ENCODE measurements around the gene IL1R2. TPM values are rescaled to one million over a fixed set of nuclear protein-coding genes. Genes with fewer than 3 reads are reported as not detected.

The IL1R2 gene
- total RNA-seq, 4 donors from 2014 or later: 7.1 to 52.4 (median 29.9) TPM

DNA sequence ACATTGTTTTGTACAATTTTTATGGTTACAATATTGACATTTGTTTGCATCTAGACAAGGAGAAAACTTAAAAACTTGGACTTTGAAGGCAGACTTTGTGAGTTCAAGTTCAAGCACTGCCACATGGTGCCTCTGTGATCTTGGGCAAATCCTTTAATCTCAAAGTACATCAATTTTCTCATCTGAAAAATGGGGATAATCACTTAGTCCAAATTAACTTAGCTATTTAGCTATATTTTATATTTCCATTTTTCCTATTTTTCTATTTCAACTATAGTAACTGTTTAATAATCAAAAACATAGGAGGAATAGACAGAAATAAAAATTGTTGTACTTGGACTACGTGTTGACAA lies 38.7 kb downstream of the IL1R2 start:
- DNase-seq: no peak
- in situ Hi-C loops (cut with MboI; ENCODE audit: low pct_ligation_motif_present in 1 of 4, low pct_unique_long_range_greater_than_20kb in 1 of 4, low sequenced_read_pairs in 3 of 4): loop anchor here in 1 of 4 donors (25.0 kb wide), 1 partner anchor 132 kb away; no protein-coding TSS in a partner anchor
- Histone ChIP-seq H3K9me3 (no peaks in the 10 kb centered on the region), H3K4me1 (peaks cover 0 to 48% (median 6%) of the 10 kb centered on the region in 4 donors), H3K27me3 (no peaks in the 10 kb centered on the region), H3K36me3 (no peaks in the 10 kb centered on the region), H3K4me3 (no peak overlapping the region), H3K27ac (peak overlapping the region in 2 of 4 donors; percentile 15 to 55)
- TF ChIP-seq, protein P1, sequence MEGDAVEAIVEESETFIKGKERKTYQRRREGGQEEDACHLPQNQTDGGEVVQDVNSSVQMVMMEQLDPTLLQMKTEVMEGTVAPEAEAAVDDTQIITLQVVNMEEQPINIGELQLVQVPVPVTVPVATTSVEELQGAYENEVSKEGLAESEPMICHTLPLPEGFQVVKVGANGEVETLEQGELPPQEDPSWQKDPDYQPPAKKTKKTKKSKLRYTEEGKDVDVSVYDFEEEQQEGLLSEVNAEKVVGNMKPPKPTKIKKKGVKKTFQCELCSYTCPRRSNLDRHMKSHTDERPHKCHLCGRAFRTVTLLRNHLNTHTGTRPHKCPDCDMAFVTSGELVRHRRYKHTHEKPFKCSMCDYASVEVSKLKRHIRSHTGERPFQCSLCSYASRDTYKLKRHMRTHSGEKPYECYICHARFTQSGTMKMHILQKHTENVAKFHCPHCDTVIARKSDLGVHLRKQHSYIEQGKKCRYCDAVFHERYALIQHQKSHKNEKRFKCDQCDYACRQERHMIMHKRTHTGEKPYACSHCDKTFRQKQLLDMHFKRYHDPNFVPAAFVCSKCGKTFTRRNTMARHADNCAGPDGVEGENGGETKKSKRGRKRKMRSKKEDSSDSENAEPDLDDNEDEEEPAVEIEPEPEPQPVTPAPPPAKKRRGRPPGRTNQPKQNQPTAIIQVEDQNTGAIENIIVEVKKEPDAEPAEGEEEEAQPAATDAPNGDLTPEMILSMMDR (IDR thresholded peaks at IDR 0.05): no peak
- TF ChIP-seq EP300 (IDR thresholded peaks at IDR 0.05; ENCODE audit: low read depth) (no peak), POLR2A (IDR thresholded peaks at IDR 0.05) (no peak), POLR2AphosphoS5 (IDR thresholded peaks at IDR 0.05) (no peak)
- WGBS, 2 donors (ENCODE audit: low coverage in 1 of 2): 67 to 69% methylated on average over 1 of the region's 1 CpG
- intact Hi-C loops (cut with DNase I; ENCODE audit: low total_unique reads): no loop called here

DNA sequence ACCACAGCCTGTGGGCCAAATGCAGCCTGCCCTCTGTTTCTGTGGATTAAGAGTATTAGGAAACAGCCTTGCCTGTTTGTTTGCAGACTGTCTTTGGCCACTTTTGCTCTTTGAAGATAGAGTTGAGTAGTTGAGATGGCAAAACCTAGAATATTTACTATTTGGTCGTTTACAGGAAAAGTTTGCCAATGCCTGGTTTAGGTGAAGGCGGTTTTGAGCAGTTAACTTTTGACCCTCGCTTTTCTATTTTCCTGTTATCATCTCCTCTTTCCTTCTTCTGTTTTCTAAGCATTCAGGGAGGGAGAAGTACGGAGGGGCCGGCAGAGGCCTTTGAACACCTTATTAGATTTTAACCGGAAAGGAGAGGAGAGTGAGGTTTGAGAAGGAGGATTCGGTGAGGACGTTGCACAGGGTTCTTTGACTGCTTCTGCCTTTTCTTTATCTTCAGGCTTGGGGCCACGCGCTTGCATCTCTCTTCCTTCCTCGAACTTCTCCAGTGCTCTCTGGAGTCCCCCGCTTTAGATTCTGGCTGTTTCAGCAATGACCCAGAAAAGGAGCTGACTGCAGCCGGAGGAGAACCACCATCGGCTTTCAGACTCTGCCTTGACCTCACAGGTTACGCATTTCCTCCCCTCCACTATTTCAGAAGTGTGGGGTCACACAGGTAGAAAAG lies 39.2 kb downstream of the IL1R2 start:
- 79 to 90% methylated on average over 11 to 15 of the region's 15 CpGs for WGBS, 2 donors (ENCODE audit: low coverage in 1 of 2)
- Histone ChIP-seq H3K9me3 (no peaks in the 10 kb centered on the region), H3K27ac (peak overlapping the region in 3 of 4 donors; percentile 15 to 55 (median 37)), H3K36me3 (no peaks in the 10 kb centered on the region), H3K4me3 (no peak overlapping the region), H3K27me3 (no peaks in the 10 kb centered on the region), H3K4me1 (peaks cover 0 to 48% (median 6%) of the 10 kb centered on the region in 4 donors)
- no peak for DNase-seq
- in situ Hi-C loops (cut with MboI; ENCODE audit: low pct_ligation_motif_present in 1 of 4, low pct_unique_long_range_greater_than_20kb in 1 of 4, low sequenced_read_pairs in 3 of 4): loop anchor here in 1 of 4 donors (25.0 kb wide), 1 partner anchor 131 kb away; no protein-coding TSS in a partner anchor
- intact Hi-C loops (cut with DNase I; ENCODE audit: low total_unique reads): no loop called here
- TF ChIP-seq POLR2A (IDR thresholded peaks at IDR 0.05) (no peak), EP300 (IDR thresholded peaks at IDR 0.05; ENCODE audit: low read depth) (no peak), POLR2AphosphoS5 (IDR thresholded peaks at IDR 0.05) (peak in 1 of 3 donors; percentile 12)
- TF ChIP-seq, protein P1 (IDR thresholded peaks at IDR 0.05): no peak

DNA sequence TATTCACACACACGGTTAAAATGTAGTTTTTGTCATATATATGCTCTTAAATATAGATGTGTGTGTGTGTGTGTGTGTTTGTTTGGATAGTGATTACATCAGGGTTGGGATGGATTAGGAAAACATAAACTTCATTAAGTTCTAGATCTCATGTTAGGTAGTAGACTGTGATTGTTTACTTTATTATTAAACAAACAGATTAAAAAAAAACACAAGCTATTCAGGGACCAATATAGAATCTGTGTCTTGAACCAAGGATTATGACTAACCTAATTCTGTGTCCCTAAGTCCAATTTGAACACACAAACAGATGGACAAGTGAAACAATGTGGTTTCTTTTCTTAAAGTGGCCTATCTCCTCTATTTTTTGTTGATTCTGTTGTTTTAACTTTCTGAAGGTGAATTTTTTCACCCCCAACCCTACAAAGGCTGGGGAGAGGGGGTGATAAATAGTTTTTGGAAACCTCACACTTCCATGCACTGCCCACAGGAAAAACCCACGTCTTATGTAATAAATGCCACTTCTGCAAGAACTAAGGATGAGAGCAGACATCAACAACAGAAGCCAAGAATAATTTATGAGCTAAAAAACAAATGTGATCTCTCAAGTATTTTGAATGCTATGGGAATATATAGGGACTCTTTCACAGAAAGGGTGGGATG lies 40.7 kb downstream of the IL1R2 start:
- H3K36me3 ChIP-seq: no peaks in the 10 kb centered on the region
- in situ Hi-C loops (cut with MboI; ENCODE audit: low pct_ligation_motif_present in 1 of 4, low pct_unique_long_range_greater_than_20kb in 1 of 4, low sequenced_read_pairs in 3 of 4) (loop anchor here in 1 of 4 donors (25.0 kb wide), 1 partner anchor 130 kb away; no protein-coding TSS in a partner anchor), intact Hi-C loops (cut with DNase I; ENCODE audit: low total_unique reads) (no loop called here)
- H3K4me1 ChIP-seq: peaks cover 0 to 42% (median 6%) of the 10 kb centered on the region in 4 donors
- no peaks in the 10 kb centered on the region for H3K27me3 ChIP-seq
- TF ChIP-seq POLR2AphosphoS5 (IDR thresholded peaks at IDR 0.05) (peak in 1 of 3 donors; percentile 5), POLR2A (IDR thresholded peaks at IDR 0.05) (no peak), EP300 (IDR thresholded peaks at IDR 0.05; ENCODE audit: low read depth) (no peak)
- TF ChIP-seq, protein P1 (IDR thresholded peaks at IDR 0.05): no peak
- no peak overlapping the region for H3K4me3 ChIP-seq
- H3K9me3 ChIP-seq: no peaks in the 10 kb centered on the region
- peak overlapping the region; percentile 35 to 63 (median 56) for H3K27ac ChIP-seq
- 59 to 71% methylated on average over 2 of the region's 2 CpGs for WGBS, 2 donors (ENCODE audit: low coverage in 1 of 2)
- DNase-seq: no peak

- TF ChIP-seq EP300 (IDR thresholded peaks at IDR 0.05; ENCODE audit: low read depth): no peak
- TF ChIP-seq POLR2AphosphoS5 (IDR thresholded peaks at IDR 0.05): no peak
- TF ChIP-seq, protein P1 (IDR thresholded peaks at IDR 0.05): no peak
- TF ChIP-seq POLR2A (IDR thresholded peaks at IDR 0.05): no peak
- Histone ChIP-seq H3K27me3 (no peaks in the 10 kb centered on the region), H3K4me1 (peaks cover 0 to 40% (median 6%) of the 10 kb centered on the region in 4 donors), H3K27ac (peak overlapping the region; percentile 35 to 63 (median 54)), H3K36me3 (no peaks in the 10 kb centered on the region), H3K9me3 (no peaks in the 10 kb centered on the region), H3K4me3 (no peak overlapping the region)
- 43 to 55% methylated on average over 1 to 10 of the region's 10 CpGs for WGBS, 2 donors (ENCODE audit: low coverage in 1 of 2)
- DNase-seq: peak; percentile 51
- intact Hi-C loops (cut with DNase I; ENCODE audit: low total_unique reads) (no loop called here), in situ Hi-C loops (cut with MboI; ENCODE audit: low pct_ligation_motif_present in 1 of 4, low pct_unique_long_range_greater_than_20kb in 1 of 4, low sequenced_read_pairs in 3 of 4) (loop anchor here in 1 of 4 donors (25.0 kb wide), 1 partner anchor 129 kb away; no protein-coding TSS in a partner anchor)
Measured at GRCh38 chr2:102033031-102033749, 41.4 kb downstream of the IL1R2 start.
